ENCODE data around the gene EPC2.

Gene EPC2

GRCh38 chr2:148602885-148603561, 41.5 kb upstream of the EPC2 start:
- no peak overlapping the region for H3K4me3 ChIP-seq (replicated peaks; ENCODE audit: insufficient read depth, low read length)
- H3K27ac ChIP-seq (replicated peaks), result no peak overlapping the region
- TF ChIP-seq POLR2AphosphoS5 (IDR thresholded peaks at IDR 0.05; ENCODE audit: low read depth) (no peak), GABPA (IDR thresholded peaks at IDR 0.05; ENCODE audit: low read depth) (no peak), CTCF (IDR thresholded peaks at IDR 0.05; ENCODE audit: insufficient read depth, low read length) (no peak), SPI1 (IDR thresholded peaks at IDR 0.05; ENCODE audit: borderline replicate concordance, low read depth) (no peak)
- TF ChIP-seq, protein P1, sequence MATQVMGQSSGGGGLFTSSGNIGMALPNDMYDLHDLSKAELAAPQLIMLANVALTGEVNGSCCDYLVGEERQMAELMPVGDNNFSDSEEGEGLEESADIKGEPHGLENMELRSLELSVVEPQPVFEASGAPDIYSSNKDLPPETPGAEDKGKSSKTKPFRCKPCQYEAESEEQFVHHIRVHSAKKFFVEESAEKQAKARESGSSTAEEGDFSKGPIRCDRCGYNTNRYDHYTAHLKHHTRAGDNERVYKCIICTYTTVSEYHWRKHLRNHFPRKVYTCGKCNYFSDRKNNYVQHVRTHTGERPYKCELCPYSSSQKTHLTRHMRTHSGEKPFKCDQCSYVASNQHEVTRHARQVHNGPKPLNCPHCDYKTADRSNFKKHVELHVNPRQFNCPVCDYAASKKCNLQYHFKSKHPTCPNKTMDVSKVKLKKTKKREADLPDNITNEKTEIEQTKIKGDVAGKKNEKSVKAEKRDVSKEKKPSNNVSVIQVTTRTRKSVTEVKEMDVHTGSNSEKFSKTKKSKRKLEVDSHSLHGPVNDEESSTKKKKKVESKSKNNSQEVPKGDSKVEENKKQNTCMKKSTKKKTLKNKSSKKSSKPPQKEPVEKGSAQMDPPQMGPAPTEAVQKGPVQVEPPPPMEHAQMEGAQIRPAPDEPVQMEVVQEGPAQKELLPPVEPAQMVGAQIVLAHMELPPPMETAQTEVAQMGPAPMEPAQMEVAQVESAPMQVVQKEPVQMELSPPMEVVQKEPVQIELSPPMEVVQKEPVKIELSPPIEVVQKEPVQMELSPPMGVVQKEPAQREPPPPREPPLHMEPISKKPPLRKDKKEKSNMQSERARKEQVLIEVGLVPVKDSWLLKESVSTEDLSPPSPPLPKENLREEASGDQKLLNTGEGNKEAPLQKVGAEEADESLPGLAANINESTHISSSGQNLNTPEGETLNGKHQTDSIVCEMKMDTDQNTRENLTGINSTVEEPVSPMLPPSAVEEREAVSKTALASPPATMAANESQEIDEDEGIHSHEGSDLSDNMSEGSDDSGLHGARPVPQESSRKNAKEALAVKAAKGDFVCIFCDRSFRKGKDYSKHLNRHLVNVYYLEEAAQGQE (IDR thresholded peaks at IDR 0.05; ENCODE audit: insufficient replicate concordance, low read depth), result no peak
- DNase-seq (ENCODE audit: low read depth in 1 of 2, low spot score in 1 of 2), result no peak
- no peaks in the 10 kb centered on the region for H3K27me3 ChIP-seq (ENCODE audit: insufficient read depth, poor library complexity, severe bottlenecking)

DNA sequence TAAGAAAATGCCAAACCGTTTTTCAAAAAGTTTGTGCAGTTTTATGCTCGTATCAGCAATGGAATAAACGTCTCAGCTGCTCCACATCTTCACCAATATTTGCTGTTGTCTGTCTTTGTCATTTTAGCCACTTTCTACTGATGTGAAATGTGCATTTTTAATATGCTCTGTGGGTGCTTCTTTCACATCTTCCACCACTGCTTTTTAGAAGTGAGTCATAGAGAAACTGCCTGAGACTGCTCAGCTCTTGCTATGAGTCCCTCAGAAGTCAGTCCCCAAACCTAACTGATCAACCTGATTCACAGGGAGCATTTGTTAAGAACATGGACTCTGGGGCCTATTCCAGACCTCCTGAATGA, 41.0 kb upstream of the EPC2 start:
- no peak for TF ChIP-seq POLR2AphosphoS5 (IDR thresholded peaks at IDR 0.05; ENCODE audit: low read depth)
- no peak for TF ChIP-seq CTCF (IDR thresholded peaks at IDR 0.05; ENCODE audit: insufficient read depth, low read length)
- TF ChIP-seq GABPA (IDR thresholded peaks at IDR 0.05; ENCODE audit: low read depth), result no peak
- TF ChIP-seq, protein P1 (IDR thresholded peaks at IDR 0.05; ENCODE audit: insufficient replicate concordance, low read depth), result no peak
- no peak for TF ChIP-seq SPI1 (IDR thresholded peaks at IDR 0.05; ENCODE audit: borderline replicate concordance, low read depth)
- Histone ChIP-seq H3K27ac (replicated peaks) (no peak overlapping the region), H3K27me3 (ENCODE audit: insufficient read depth, poor library complexity, severe bottlenecking) (no peaks in the 10 kb centered on the region), H3K4me3 (replicated peaks; ENCODE audit: insufficient read depth, low read length) (no peak overlapping the region)
- DNase-seq (ENCODE audit: low read depth in 1 of 2, low spot score in 1 of 2), result no peak

DNA sequence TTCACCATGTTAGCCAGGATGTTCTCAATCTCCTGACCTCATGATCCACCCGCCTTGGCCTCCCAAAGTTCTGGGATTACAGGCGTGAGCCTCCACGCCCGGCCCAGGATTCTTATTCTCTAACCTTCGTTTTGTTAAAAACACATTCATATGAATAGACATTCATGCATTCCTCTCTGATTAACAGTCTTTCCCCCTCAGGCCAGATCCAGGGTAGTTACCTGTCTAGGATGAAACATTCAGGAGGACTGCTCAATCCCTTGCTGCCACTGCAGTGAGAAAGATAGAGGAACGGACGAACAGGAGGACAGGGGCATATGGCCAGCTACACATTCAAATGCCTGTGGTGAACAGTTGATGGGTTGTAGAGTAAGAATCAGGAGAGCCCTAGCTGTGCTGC, 39.6 kb upstream of the EPC2 start:
- Histone ChIP-seq H3K27ac (replicated peaks) (no peak overlapping the region), H3K27me3 (ENCODE audit: insufficient read depth, poor library complexity, severe bottlenecking) (no peaks in the 10 kb centered on the region), H3K4me3 (replicated peaks; ENCODE audit: insufficient read depth, low read length) (no peak overlapping the region)
- no peak for TF ChIP-seq CTCF (IDR thresholded peaks at IDR 0.05; ENCODE audit: insufficient read depth, low read length)
- TF ChIP-seq GABPA (IDR thresholded peaks at IDR 0.05; ENCODE audit: low read depth), result no peak
- TF ChIP-seq POLR2AphosphoS5 (IDR thresholded peaks at IDR 0.05; ENCODE audit: low read depth), result no peak
- TF ChIP-seq, protein P1 (IDR thresholded peaks at IDR 0.05; ENCODE audit: insufficient replicate concordance, low read depth), result no peak
- TF ChIP-seq SPI1 (IDR thresholded peaks at IDR 0.05; ENCODE audit: borderline replicate concordance, low read depth), result no peak
- DNase-seq (ENCODE audit: low read depth in 1 of 2, low spot score in 1 of 2), result no peak

Data from HL-60 (cell line).